GM12873 (cell line): Measurements from ENCODE around the gene LRRC53.

Experiments used
- CTCF ChIP-seq: IDR thresholded peaks from 2 replicates; pipeline ENCODE4 v1.5.1; 2012; ENCODE audit warnings: low read depth, mild to moderate bottlenecking, moderate library complexity, low read length, control low read depth; ENCODE audit not compliant: insufficient read depth; ENCODE audit errors: missing control alignments

LRRC53 gene

GRCh38 chr1:74512170-74512915, at the start of gene LRRC53:
LRRC53 (minus strand) TSS chr1:74512611; CDS start chr1:74483349, 29,262 bp downstream.
- no peak for TF ChIP-seq CTCF

GRCh38 chr1:74549932-74550331, 37.5 kb upstream of the LRRC53 start:
- no peak for TF ChIP-seq CTCF

GRCh38 chr1:74548961-74549750, 36.7 kb upstream of the LRRC53 start:
- TF ChIP-seq CTCF, result no peak

GRCh38 chr1:74545821-74546220, 33.4 kb upstream of the LRRC53 start:
- no peak for TF ChIP-seq CTCF

GRCh38 chr1:74534241-74534640, 21.8 kb upstream of the LRRC53 start:
- TF ChIP-seq CTCF, result no peak

- TF ChIP-seq CTCF, result no peak
Measured at GRCh38 chr1:74531796-74532195, 19.4 kb upstream of the LRRC53 start.

- no peak for TF ChIP-seq CTCF
Measured at GRCh38 chr1:74530892-74531291, 18.5 kb upstream of the LRRC53 start.
